ENCODE data around the gene CHD9.

CHD9 gene

GRCh38 chr16:53132406-53132805, 77.6 kb downstream of the CHD9 start (continued):
- TF ChIP-seq PATZ1 (CRISPR knock-in tag; IDR thresholded peaks at IDR 0.05; ENCODE audit: borderline replicate concordance), result no peak
- TF ChIP-seq TCF4 (CRISPR knock-in tag; IDR thresholded peaks at IDR 0.05; ENCODE audit: borderline replicate concordance), result no peak

GRCh38 chr16:53135329-53135728, 80.5 kb downstream of the CHD9 start:
- ATAC-seq, result no peak
- no peak for TF ChIP-seq ARNTL (CRISPR knock-in tag; IDR thresholded peaks at IDR 0.05; ENCODE audit: borderline replicate concordance, low read depth)
- no peak for TF ChIP-seq BACH2 (CRISPR knock-in tag; IDR thresholded peaks at IDR 0.05; ENCODE audit: borderline replicate concordance)
- TF ChIP-seq TOX (CRISPR knock-in tag; IDR thresholded peaks at IDR 0.05; ENCODE audit: borderline replicate concordance), result no peak
- no peak for TF ChIP-seq CSDC2 (CRISPR knock-in tag; IDR thresholded peaks at IDR 0.05)
- no peak for TF ChIP-seq OSR1 (CRISPR knock-in tag; IDR thresholded peaks at IDR 0.05)
- no peak for TF ChIP-seq CREB5 (CRISPR knock-in tag; IDR thresholded peaks at IDR 0.05; ENCODE audit: low read depth)
- TF ChIP-seq ZNF8 (CRISPR knock-in tag; IDR thresholded peaks at IDR 0.05), result no peak

GRCh38 chr16:53142823-53143568, 88.2 kb downstream of the CHD9 start:
- no peak for TF ChIP-seq ZFP3 (CRISPR knock-in tag; IDR thresholded peaks at IDR 0.05)
- no peak for ATAC-seq

GRCh38 chr16:53147500-53148065, 92.8 kb downstream of the CHD9 start:
- ATAC-seq, result no peak
- TF ChIP-seq CREB5 (CRISPR knock-in tag; IDR thresholded peaks at IDR 0.05; ENCODE audit: low read depth), result no peak
- no peak for TF ChIP-seq ZC3H10 (CRISPR knock-in tag; IDR thresholded peaks at IDR 0.05)
- TF ChIP-seq ISL1 (CRISPR knock-in tag; IDR thresholded peaks at IDR 0.05), result no peak
- no peak for TF ChIP-seq BACH2 (CRISPR knock-in tag; IDR thresholded peaks at IDR 0.05; ENCODE audit: borderline replicate concordance)
- no peak for TF ChIP-seq GLIS3 (CRISPR knock-in tag; IDR thresholded peaks at IDR 0.05)

GRCh38 chr16:53150769-53151168, 96.0 kb downstream of the CHD9 start:
- ATAC-seq, result no peak
- TF ChIP-seq ZFP3 (CRISPR knock-in tag; IDR thresholded peaks at IDR 0.05) (no peak), ARNTL (CRISPR knock-in tag; IDR thresholded peaks at IDR 0.05; ENCODE audit: borderline replicate concordance, low read depth) (no peak), ESRRG (CRISPR knock-in tag; IDR thresholded peaks at IDR 0.05) (no peak), PPARA (CRISPR knock-in tag; IDR thresholded peaks at IDR 0.05; ENCODE audit: borderline replicate concordance) (no peak), CSRNP3 (CRISPR knock-in tag; IDR thresholded peaks at IDR 0.05) (no peak), BACH2 (CRISPR knock-in tag; IDR thresholded peaks at IDR 0.05; ENCODE audit: borderline replicate concordance) (no peak), POU6F1 (CRISPR knock-in tag; IDR thresholded peaks at IDR 0.05; ENCODE audit: borderline replicate concordance, low read depth) (no peak), ZNF8 (CRISPR knock-in tag; IDR thresholded peaks at IDR 0.05) (no peak)

All from SK-N-SH treated with all-trans-retinoic acid at 6 μM for 48 hours (cell line).